H1 (cell line): ENCODE data around the gene B4GAT1. TPM values are rescaled to one million over a fixed set of nuclear protein-coding genes. Genes with fewer than 3 reads are reported as not detected.

Source experiments
- CTCF ChIA-PET: fragments of 300-600 bp; sonication (Branson Sonifier 250); formaldehyde crosslinking; loops from one replicate; lab custom pipeline; 2021; ENCODE audit not compliant: partially characterized antibody; lab: Charles Lee
- POLR2A ChIA-PET: fragments of 300-600 bp; sonication (Branson Sonifier 250); formaldehyde crosslinking; loops from one replicate; lab custom pipeline; 2021; ENCODE audit warnings: inconsistent platforms; ENCODE audit not compliant: partially characterized antibody; lab: Charles Lee
- DNase-seq, 2 experiments: peaks; one replicate each; pipeline versions ENCODE4 v3.0.0 to v3.0.0-alpha.2; 2010 to 2022; ENCODE audit warnings: low spot score in 2 of 2, low read depth in 1 of 2, mixed read lengths in 1 of 2
- FAIRE-seq: peaks from 2 replicates; lab custom pipeline; 2011; peaks lifted over from hg19 to GRCh38; lab: Jason Lieb, UNC
- H2AFZ ChIP-seq: 2 replicates; pipeline ENCODE4 v1.8.1; 2012; ENCODE audit warnings: low read length, inconsistent platforms
- H2AK5ac ChIP-seq: 2 replicates; pipeline ENCODE4 v1.6.1; 2013; ENCODE audit warnings: low read depth, low read length
- H2BK120ac ChIP-seq: replicated peaks from 2 replicates; pipeline ENCODE3; 2013; ENCODE audit warnings: low read depth, low read length, inconsistent platforms
- H2BK12ac ChIP-seq: 2 replicates; pipeline ENCODE4 v1.6.1; 2013; ENCODE audit warnings: low read depth, low read length
- H2BK15ac ChIP-seq: 2 replicates; pipeline ENCODE4 v1.6.1; 2013; ENCODE audit warnings: low read length
- H2BK20ac ChIP-seq: 2 replicates; pipeline ENCODE4 v1.6.1; 2013; ENCODE audit warnings: low read length
- H2BK5ac ChIP-seq: 2 replicates; pipeline ENCODE4 v1.6.1; 2013; ENCODE audit warnings: low read depth, low read length
- H3K14ac ChIP-seq: 2 replicates; pipeline ENCODE4 v1.6.1; 2013; ENCODE audit warnings: inconsistent platforms; ENCODE audit not compliant: insufficient read length
- H3K18ac ChIP-seq: 2 replicates; pipeline ENCODE4 v1.6.1; 2013; ENCODE audit warnings: low read length; ENCODE audit errors: extremely low read depth
- H3K23ac ChIP-seq: 2 replicates; pipeline ENCODE4 v1.6.1; 2013; ENCODE audit warnings: inconsistent platforms; ENCODE audit not compliant: insufficient read length
- H3K23me2 ChIP-seq: 2 replicates; pipeline ENCODE4 v1.6.1; 2013; ENCODE audit warnings: low read depth, low read length
- H3K27ac ChIP-seq: 2 replicates; pipeline ENCODE4 v1.6.1; 2011; ENCODE audit warnings: low read depth, low read length, inconsistent platforms
- H3K27me3 ChIP-seq, 4 experiments: replicated peaks in 1 of 4; 1 replicate in 1 of 4; 2 replicates in 3 of 4; pipeline versions ENCODE4 v1.6.1 to v1.8.1; 2011 to 2013; ENCODE audit warnings: low read length in 3 of 4, mild to moderate bottlenecking in 3 of 4, inconsistent platforms in 2 of 4, mixed read lengths in 2 of 4, moderate library complexity in 1 of 4; ENCODE audit not compliant: control insufficient read depth in 3 of 4, insufficient read depth in 3 of 4; ENCODE audit errors: extremely low read depth in 1 of 4
- H3K36me3 ChIP-seq, 4 experiments: 2 replicates each; pipeline versions ENCODE4 v1.6.1 to v1.8.1; 2011 to 2013; ENCODE audit warnings: mild to moderate bottlenecking in 4 of 4, low read length in 3 of 4, moderate library complexity in 2 of 4, control low read depth in 1 of 4, inconsistent platforms in 1 of 4; ENCODE audit not compliant: insufficient read depth in 4 of 4, control insufficient read depth in 2 of 4
- H3K4ac ChIP-seq: replicated peaks from 2 replicates; pipeline ENCODE3; 2013; ENCODE audit warnings: low read length, low read depth, mixed read lengths, inconsistent platforms; ENCODE audit not compliant: insufficient read length
- H3K4me1 ChIP-seq, 4 experiments: replicated peaks in 1 of 4; 1 replicate in 1 of 4; 2 replicates in 3 of 4; pipeline versions ENCODE4 v1.6.1 to v1.8.1; 2011 to 2013; ENCODE audit warnings: low read length in 3 of 4, inconsistent platforms in 2 of 4, mixed read lengths in 1 of 4; ENCODE audit not compliant: insufficient read depth in 4 of 4, control insufficient read depth in 3 of 4
- H3K4me2 ChIP-seq, 2 experiments: 2 replicates each; pipeline versions ENCODE4 v1.6.1 to v1.8.1; 2011 to 2013; ENCODE audit warnings: low read depth in 2 of 2, low read length in 2 of 2, control low read depth in 1 of 2, inconsistent platforms in 1 of 2, mild to moderate bottlenecking in 1 of 2; ENCODE audit not compliant: insufficient read depth in 1 of 2
- H3K4me3 ChIP-seq, 4 experiments: fragments of 200-600, 300-600 bp in 1 of 4; sonication (generic), shearing (Covaris generic), sonication (Bioruptor Twin) in 1 of 4; 2 replicates each; pipeline versions ENCODE4 v1.5.1 to v1.8.1; 2011 to 2016; ENCODE audit warnings: low read length in 4 of 4, low read depth in 3 of 4, control low read depth in 2 of 4, inconsistent platforms in 2 of 4, mild to moderate bottlenecking in 2 of 4, mixed read lengths in 1 of 4, moderate library complexity in 1 of 4; ENCODE audit not compliant: insufficient read depth in 2 of 4; ENCODE audit errors: extremely low read depth in 1 of 4
- H3K56ac ChIP-seq: replicated peaks from 2 replicates; pipeline ENCODE3; 2013; ENCODE audit warnings: low read depth, mild to moderate bottlenecking, mixed read lengths, low read length, inconsistent platforms; ENCODE audit not compliant: insufficient read length
- H3K79me1 ChIP-seq: 2 replicates; pipeline ENCODE4 v1.6.1; 2013; ENCODE audit warnings: low read depth, low read length, control low read depth
- H3K79me2 ChIP-seq, 2 experiments: 2 replicates each; pipeline versions ENCODE4 v1.6.1 to v1.8.1; 2012 to 2013; ENCODE audit warnings: low read length in 2 of 2, mild to moderate bottlenecking in 2 of 2, inconsistent platforms in 1 of 2; ENCODE audit not compliant: insufficient read depth in 2 of 2, control insufficient read depth in 1 of 2
- H3K9ac ChIP-seq, 4 experiments: replicated peaks in 1 of 4; 1 replicate in 1 of 4; 2 replicates in 3 of 4; pipeline versions ENCODE4 v1.6.1 to v1.8.1; 2011 to 2013; ENCODE audit warnings: low read depth in 3 of 4, low read length in 3 of 4, control low read depth in 2 of 4, mild to moderate bottlenecking in 2 of 4, moderate library complexity in 2 of 4, inconsistent platforms in 1 of 4; ENCODE audit errors: extremely low read depth in 1 of 4
- H3K9me3 ChIP-seq, 2 experiments: 2 replicates each; pipeline versions ENCODE4 v1.6.1 to v1.8.1; 2012 to 2013; ENCODE audit warnings: mild to moderate bottlenecking in 2 of 2, moderate library complexity in 2 of 2, control low read depth in 1 of 2, inconsistent platforms in 1 of 2, low read depth in 1 of 2, low read length in 1 of 2, mixed read lengths in 1 of 2; ENCODE audit not compliant: insufficient read depth in 2 of 2
- H4K20me1 ChIP-seq, 2 experiments: replicated peaks in 1 of 2; 2 replicates each; pipeline versions ENCODE3 to v1.8.1; 2011 to 2013; ENCODE audit warnings: inconsistent platforms in 2 of 2, low read length in 2 of 2, mild to moderate bottlenecking in 1 of 2; ENCODE audit not compliant: insufficient read depth in 2 of 2, control insufficient read depth in 1 of 2
- H4K5ac ChIP-seq: 2 replicates; pipeline ENCODE4 v1.6.1; 2013; ENCODE audit warnings: low read length, low read depth, mixed read lengths, inconsistent platforms; ENCODE audit not compliant: insufficient read length
- H4K8ac ChIP-seq: 2 replicates; pipeline ENCODE4 v1.8.0; 2013; ENCODE audit warnings: mild to moderate bottlenecking, moderate library complexity, low read length, inconsistent platforms; ENCODE audit not compliant: insufficient read depth; ENCODE audit errors: extremely low read depth
- H4K91ac ChIP-seq: replicated peaks from 2 replicates; pipeline ENCODE3; 2013; ENCODE audit warnings: low read length, mixed read lengths, inconsistent platforms; ENCODE audit not compliant: insufficient read length
- CTBP2 ChIP-seq: IDR thresholded peaks from 2 replicates; pipeline ENCODE4 v1.7.0; 2011; ENCODE audit warnings: borderline replicate concordance, mild to moderate bottlenecking, moderate library complexity, mixed read lengths, low read length; ENCODE audit not compliant: insufficient read depth, insufficient read length
- GABPA ChIP-seq: IDR thresholded peaks from 2 replicates; pipeline ENCODE4 v1.6.1; 2011; ENCODE audit warnings: mild to moderate bottlenecking, low read length, moderate library complexity, borderline replicate concordance; ENCODE audit not compliant: insufficient read depth
- WGBS, 2 experiments: shearing (Covaris generic) in 1 of 2; methylation state at CpG; one replicate each; pipeline versions ENCODE4 v1.1.6 to v1.1.7; 2013 to 2015; ENCODE audit warnings: low lambda C conversion rate in 2 of 2, mixed read lengths in 2 of 2, inconsistent platforms in 1 of 2, low coverage in 1 of 2, missing lambda C conversion rate in 1 of 2; ENCODE audit not compliant: insufficient replicate concordance in 2 of 2, insufficient coverage in 1 of 2, insufficient read length in 1 of 2; ENCODE audit errors: extremely low coverage in 1 of 2, missing lambda C conversion rate in 1 of 2; 5-methylcytosine and 5-hydroxymethylcytosine counted together
- polyA plus RNA-seq, 7 experiments: library from polyadenylated mRNA; depleted of rRNA in 3 of 7; stranded (reverse) in 5 of 7; unstranded in 2 of 7; fragments of >200 nt in 5 of 7; fragments of 200-250 nt in 2 of 7; gene quantifications; 1 replicate in 5 of 7; 2 replicates in 1 of 7; 4 replicates in 1 of 7; pipeline versions ENCODE4 v1.2.1 to v1.2.3, GENCODE V29; 2011 to 2013; ENCODE audit warnings: missing spikeins in 2 of 7, mixed read lengths in 2 of 7
- total RNA-seq: library from RNA; stranded (reverse); fragmentation: NEBNext Ultra II Directional; extraction: Animal tissue kit (Norgen Biotek cat#: 25700); gene quantifications from 2 replicates; pipeline ENCODE4 v1.2.1, GENCODE V29; 2021
- TF ChIP-seq, protein P1 (sequence below): IDR thresholded peaks from 2 replicates; pipeline ENCODE4 v1.6.1; 2011; ENCODE audit warnings: low read depth, mild to moderate bottlenecking, low read length; ENCODE audit not compliant: insufficient read depth

B4GAT1 gene
- total and polyA plus RNA-seq, 2 of the 8 experiments (the other 6 are each of a cell fraction or from before 2014, with no cell fraction given) = 22.2 to 27.8 TPM

DNA sequence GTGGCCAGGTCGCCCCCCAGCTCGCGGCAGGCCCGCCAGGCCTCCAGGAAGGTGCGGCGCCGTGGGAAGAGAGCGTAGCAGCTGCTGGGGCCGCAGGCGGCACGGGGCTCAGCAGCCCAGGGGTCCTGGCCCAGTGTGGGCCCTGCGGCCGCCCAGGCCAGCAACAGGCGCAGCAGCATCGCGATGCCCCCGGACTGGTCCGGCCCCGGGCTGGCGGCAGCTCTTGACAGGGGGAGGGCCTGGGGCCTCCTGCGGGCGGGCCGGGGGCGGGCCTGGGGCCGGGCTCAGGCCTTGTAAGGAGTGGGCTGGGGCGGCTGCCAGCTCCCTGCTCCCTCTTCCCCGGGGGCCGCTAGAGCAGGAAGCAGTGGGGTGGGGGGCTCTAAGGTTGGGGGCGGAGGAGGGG lies 30.6 kb downstream of the B4GAT1 start, which contains the start of gene CD248:
CD248 (minus strand) TSS at position 196 of the 403 bp plus-strand sequence; CDS start at position 179, 17 bp downstream.
- CTCF ChIA-PET = interaction anchor here (0.7 to 11.7 kb wide), 9 partner anchors 10 to 105 kb away, joined by 3 to 242 read pairs (median 5); partner anchors contain the start of gene RIN1
- Histone ChIP-seq H4K91ac (peak within 1 kb of the TSS; percentile 98), H3K23ac (no peak within 1 kb of the TSS), H3K14ac (no peak within 1 kb of the TSS), H2BK20ac (peak within 1 kb of the TSS; percentile 93), H3K18ac (peak within 1 kb of the TSS; percentile 78), H3K79me2 (no peaks in the 10 kb centered on the region), H4K8ac (peak within 1 kb of the TSS; percentile 71), H2BK15ac (peak within 1 kb of the TSS; percentile 92), H2AFZ (no peak within 1 kb of the TSS), H4K5ac (peak within 1 kb of the TSS; percentile 5), H3K56ac (peak within 1 kb of the TSS; percentile 7), H3K4me1 (peaks cover 9 to 28% (median 20%) of the 10 kb centered on the region in 4 experiments), H3K27me3 (peaks cover 0 to 5% (median 0%) of the 10 kb centered on the region in 4 experiments; a peak in 3 of 7 replicates), H3K9ac (peak within 1 kb of the TSS in 2 of 4 experiments; percentile 22 to 39; a peak in 3 of 7 replicates), H3K27ac (peak within 1 kb of the TSS; percentile 32; the same call in 1 of the 2 replicates)
- FAIRE-seq = no peak
- peak; percentile 40 for TF ChIP-seq CTBP2
- TF ChIP-seq, protein P1, sequence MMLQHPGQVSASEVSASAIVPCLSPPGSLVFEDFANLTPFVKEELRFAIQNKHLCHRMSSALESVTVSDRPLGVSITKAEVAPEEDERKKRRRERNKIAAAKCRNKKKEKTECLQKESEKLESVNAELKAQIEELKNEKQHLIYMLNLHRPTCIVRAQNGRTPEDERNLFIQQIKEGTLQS = no peak
- 0 out of 2 replicates have a peak, but pooled peaks have one; percentile 22 for TF ChIP-seq GABPA
- TF ChIP-seq, all 59 proteins: peak for 2
- H2AK5ac ChIP-seq = peak within 1 kb of the TSS; percentile 90; the same call in 1 of the 2 replicates
- peak within 1 kb of the TSS; percentile 85 for H2BK5ac ChIP-seq
- peak within 1 kb of the TSS in 1 of 4 experiments; percentile 40; a peak in 1 of 8 replicates for H3K4me3 ChIP-seq
- H2BK12ac ChIP-seq = peak within 1 kb of the TSS; percentile 98
- H3K4ac ChIP-seq = peak within 1 kb of the TSS; percentile 95
- peak within 1 kb of the TSS; percentile 49 to 69 for H3K4me2 ChIP-seq
- no peaks in the 10 kb centered on the region for H4K20me1 ChIP-seq
- H3K9me3 ChIP-seq = no peaks in the 10 kb centered on the region
- DNase-seq = no peak
- H2BK120ac ChIP-seq = peak within 1 kb of the TSS; percentile 78
- POLR2A ChIA-PET = interaction anchor here (0.8 to 3.5 kb wide), 12 partner anchors 10 to 122 kb away, joined by 3 to 19 read pairs (median 6); partner anchors contain the start of genes BRMS1, MRPL11, RIN1 and YIF1A
- H3K23me2 ChIP-seq = peaks cover 9% of the 10 kb centered on the region
- WGBS, 2 experiments = 37% methylated on average over 12 of the region's 29 CpGs; no CpG with 5 or more reads in 1 of the 2 experiments
- no peaks in the 10 kb centered on the region for H3K36me3 ChIP-seq
- H3K79me1 ChIP-seq = no peaks in the 10 kb centered on the region
